ENCODE results near the gene PTH1R.

DNA sequence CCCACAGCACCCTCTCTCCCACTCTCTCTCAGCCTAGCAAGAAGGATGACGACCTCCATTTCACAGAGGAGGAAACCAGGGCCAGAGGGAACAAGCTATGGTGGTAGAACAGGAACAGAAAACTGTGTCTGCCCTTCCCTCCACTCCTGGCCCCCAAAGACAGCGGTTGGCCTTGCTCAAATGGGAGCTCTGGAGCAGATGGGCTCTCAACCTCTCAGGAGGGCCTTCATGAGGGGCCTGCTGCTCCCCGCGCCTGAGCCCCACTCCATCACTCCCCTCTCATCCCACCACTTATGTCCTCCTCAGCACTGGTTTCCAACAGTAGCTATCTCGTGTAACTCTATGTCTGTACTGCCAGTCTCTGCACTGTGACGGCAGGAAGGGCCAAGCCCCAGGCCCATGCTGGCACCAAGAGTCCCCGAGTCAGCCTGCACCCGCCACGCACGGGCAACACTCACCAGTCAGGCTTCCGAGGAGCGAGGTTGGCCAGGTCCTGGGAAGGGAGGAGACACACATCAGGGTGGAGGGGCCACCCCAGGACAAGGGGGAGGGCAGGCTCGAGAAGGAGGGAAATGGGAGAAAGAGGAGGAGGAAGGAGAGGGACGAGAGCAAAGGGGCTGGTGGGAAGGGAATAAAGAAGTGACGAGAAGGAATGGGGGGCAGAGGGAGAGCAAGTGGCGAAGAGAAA is 45.5 kb downstream of the PTH1R start:
- TF ChIP-seq EZH2 (IDR thresholded peaks at IDR 0.05; ENCODE audit: insufficient read depth, poor library complexity, severe bottlenecking) (no peak), EZH2phosphoT487 (IDR thresholded peaks at IDR 0.05; ENCODE audit: insufficient read depth, low read depth) (no peak)
